Measurements from ENCODE around the gene SEPTIN1.
A peak's percentile ranks its signal among the peaks of the same experiment; 100 is the strongest.

The SEPTIN1 gene

DNA sequence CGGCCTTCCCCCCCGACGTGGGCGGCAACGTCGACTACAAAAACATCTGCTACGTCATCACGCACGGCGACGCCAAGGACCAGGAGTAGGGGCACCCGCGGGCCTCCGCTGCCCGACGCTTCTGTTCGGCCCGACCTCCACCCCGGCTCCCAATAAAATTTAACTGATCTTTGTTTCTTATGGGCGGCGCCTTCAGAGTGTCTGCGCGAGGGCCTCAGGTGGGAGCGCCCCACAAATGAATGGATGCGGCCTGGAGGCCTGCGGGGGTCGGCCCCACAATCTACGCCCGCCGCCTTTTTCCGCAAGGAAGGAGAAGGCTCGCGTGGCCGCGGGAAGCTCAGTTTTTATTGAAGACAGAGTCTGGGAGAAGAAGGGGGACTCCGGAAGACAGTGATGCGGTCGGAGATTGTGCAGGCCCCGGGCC, 4.5 kb downstream of the SEPTIN1 start:
- H3K36me3 ChIP-seq (replicated peaks), result no peaks in the 10 kb centered on the region
- in situ Hi-C loops (cut with HindIII; ENCODE audit: low pct_ligation_motif_present, low sequenced_read_pairs), result no loop called here
- H3K27me3 ChIP-seq (replicated peaks), result no peaks in the 10 kb centered on the region
- peak overlapping the region; percentile 97 for H3K27ac ChIP-seq
- H3K4me3 ChIP-seq (ENCODE audit: low read depth, low read length), result peak overlapping the region; percentile 57
- DNase-seq, result peak; percentile 82
- TF ChIP-seq, protein P1, sequence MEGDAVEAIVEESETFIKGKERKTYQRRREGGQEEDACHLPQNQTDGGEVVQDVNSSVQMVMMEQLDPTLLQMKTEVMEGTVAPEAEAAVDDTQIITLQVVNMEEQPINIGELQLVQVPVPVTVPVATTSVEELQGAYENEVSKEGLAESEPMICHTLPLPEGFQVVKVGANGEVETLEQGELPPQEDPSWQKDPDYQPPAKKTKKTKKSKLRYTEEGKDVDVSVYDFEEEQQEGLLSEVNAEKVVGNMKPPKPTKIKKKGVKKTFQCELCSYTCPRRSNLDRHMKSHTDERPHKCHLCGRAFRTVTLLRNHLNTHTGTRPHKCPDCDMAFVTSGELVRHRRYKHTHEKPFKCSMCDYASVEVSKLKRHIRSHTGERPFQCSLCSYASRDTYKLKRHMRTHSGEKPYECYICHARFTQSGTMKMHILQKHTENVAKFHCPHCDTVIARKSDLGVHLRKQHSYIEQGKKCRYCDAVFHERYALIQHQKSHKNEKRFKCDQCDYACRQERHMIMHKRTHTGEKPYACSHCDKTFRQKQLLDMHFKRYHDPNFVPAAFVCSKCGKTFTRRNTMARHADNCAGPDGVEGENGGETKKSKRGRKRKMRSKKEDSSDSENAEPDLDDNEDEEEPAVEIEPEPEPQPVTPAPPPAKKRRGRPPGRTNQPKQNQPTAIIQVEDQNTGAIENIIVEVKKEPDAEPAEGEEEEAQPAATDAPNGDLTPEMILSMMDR (IDR thresholded peaks at IDR 0.05; ENCODE audit: low read depth, low read length, missing control alignments), result no peak

DNA sequence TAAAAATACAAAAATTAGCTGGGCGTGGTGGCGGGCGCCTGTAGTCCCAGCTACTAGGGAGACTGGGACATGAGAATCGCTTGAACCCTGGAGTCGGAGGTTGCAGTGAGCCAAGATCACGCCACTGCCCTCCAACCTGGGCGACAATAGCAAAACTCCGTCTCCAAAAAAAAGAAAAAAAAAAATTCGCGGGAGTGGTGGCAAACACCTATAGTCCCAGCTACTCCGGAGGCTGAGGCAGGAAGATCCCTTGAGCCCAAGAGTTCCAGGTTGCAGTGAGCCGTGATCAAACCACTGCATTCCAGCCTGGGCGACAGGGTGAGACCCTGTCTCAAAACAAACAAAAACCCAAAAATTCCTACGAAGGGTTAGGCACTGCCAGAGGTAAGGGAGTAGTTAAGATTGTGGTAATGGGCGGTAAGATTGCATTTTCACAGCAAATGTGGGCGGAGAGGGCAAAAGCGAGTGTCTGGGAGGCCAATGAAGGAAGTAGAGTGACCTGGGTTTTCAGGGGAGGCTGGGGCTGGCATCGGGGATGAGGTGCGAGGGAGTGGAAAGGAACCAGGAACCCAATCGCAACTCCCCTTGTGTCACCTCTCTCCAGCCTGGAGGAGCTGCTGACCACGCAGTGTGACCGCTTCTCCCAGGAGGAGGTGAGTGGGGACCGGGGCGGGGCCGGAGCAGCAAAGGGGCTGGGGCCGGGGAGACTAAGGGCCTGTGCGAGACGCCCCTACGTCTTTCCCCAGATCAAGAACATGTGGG, 5.1 kb downstream of the SEPTIN1 start:
- TF ChIP-seq, protein P1 (IDR thresholded peaks at IDR 0.05; ENCODE audit: low read depth, low read length, missing control alignments), result no peak

DNA sequence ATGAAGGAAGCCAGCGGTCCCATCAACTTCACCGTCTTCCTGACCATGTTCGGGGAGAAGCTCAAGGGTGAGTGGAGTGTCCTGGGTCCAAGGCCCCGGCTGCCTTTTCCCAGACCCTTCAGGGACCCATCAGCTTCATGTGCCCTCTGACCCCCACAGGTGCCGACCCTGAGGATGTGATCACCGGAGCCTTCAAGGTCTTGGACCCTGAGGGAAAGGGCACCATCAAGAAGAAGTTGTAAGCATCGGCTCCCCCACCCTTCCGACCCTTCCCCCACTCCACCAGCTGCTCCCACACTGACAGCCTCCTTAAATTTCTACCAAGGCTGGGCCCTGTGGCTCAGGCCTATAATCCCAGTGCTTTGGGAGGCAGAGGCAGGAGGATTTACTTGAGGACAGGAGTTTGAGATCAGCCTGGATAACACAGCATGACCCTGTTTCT, 5.9 kb downstream of the SEPTIN1 start:
- TF ChIP-seq, protein P1 (IDR thresholded peaks at IDR 0.05; ENCODE audit: low read depth, low read length, missing control alignments), result no peak
- no peak for DNase-seq
- no peak overlapping the region for H3K4me3 ChIP-seq (ENCODE audit: low read depth, low read length)
- no peaks in the 10 kb centered on the region for H3K27me3 ChIP-seq (replicated peaks)
- H3K36me3 ChIP-seq (replicated peaks), result no peaks in the 10 kb centered on the region
- in situ Hi-C loops (cut with HindIII; ENCODE audit: low pct_ligation_motif_present, low sequenced_read_pairs), result no loop called here
- no peak overlapping the region for H3K27ac ChIP-seq

More for the DNA sequence above, 5.1 kb downstream of the SEPTIN1 start:
- peak overlapping the region; percentile 57 for H3K4me3 ChIP-seq (ENCODE audit: low read depth, low read length)
- H3K27me3 ChIP-seq (replicated peaks), result no peaks in the 10 kb centered on the region
- DNase-seq, result no peak
- H3K36me3 ChIP-seq (replicated peaks), result no peaks in the 10 kb centered on the region
- in situ Hi-C loops (cut with HindIII; ENCODE audit: low pct_ligation_motif_present, low sequenced_read_pairs), result no loop called here
- H3K27ac ChIP-seq, result peak overlapping the region; percentile 97

DNA sequence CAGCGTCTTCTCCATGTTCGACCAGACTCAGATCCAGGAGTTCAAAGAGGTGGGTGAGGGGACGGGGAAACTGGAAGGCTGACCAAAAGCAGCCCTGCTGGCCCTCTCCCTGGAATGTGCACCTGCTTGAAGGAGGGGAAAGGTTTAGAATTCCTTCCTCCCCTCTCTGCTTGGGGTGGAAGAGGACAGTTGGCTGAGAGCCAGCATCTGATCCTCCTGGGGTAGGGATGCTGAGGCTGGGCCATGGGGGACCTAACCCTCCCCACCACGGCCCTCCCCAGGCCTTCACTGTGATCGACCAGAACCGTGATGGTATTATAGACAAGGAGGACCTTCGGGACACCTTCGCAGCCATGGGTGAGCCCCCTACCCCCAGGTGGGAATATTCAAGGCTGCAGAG, 6.5 kb downstream of the SEPTIN1 start:
- TF ChIP-seq, protein P1 (IDR thresholded peaks at IDR 0.05; ENCODE audit: low read depth, low read length, missing control alignments), result no peak
- H3K36me3 ChIP-seq (replicated peaks), result no peaks in the 10 kb centered on the region
- in situ Hi-C loops (cut with HindIII; ENCODE audit: low pct_ligation_motif_present, low sequenced_read_pairs), result no loop called here
- no peak overlapping the region for H3K27ac ChIP-seq
- H3K4me3 ChIP-seq (ENCODE audit: low read depth, low read length), result no peak overlapping the region
- DNase-seq, result no peak
- no peaks in the 10 kb centered on the region for H3K27me3 ChIP-seq (replicated peaks)

DNA sequence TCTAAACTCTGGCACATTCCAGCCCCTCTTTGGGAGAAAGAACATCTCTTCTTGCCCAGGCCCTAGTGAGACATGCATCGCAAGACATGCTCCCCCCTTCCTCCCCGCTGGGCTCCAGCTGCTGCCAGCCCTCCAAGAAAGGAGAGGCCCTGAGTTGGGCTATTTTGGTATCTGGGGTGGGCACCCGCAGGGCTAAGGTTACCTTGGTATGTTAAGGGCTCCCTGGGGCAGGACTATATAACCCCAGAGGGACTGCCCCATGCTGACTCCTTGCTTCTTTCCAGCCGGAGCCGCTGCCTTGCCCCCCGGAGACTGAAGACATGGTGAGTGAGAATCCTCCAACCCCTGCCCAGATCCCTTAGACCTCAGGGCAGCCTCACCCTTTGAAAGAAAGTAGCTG, 7.8 kb downstream of the SEPTIN1 start, which contains the start of gene MYL11:
TSS of gene MYL11 (plus strand) at position 265 of the 400 bp plus-strand sequence. CDS start at position 321, 56 bp downstream.
- in situ Hi-C loops (cut with HindIII; ENCODE audit: low pct_ligation_motif_present, low sequenced_read_pairs), result no loop called here
- Histone ChIP-seq H3K36me3 (replicated peaks) (no peaks in the 10 kb centered on the region), H3K27me3 (replicated peaks) (no peaks in the 10 kb centered on the region), H3K27ac (no peak within 1 kb of the TSS), H3K4me3 (ENCODE audit: low read depth, low read length) (no peak within 1 kb of the TSS)
- TF ChIP-seq, protein P1 (IDR thresholded peaks at IDR 0.05; ENCODE audit: low read depth, low read length, missing control alignments), result no peak
- DNase-seq, result no peak

Data from brain microvascular endothelial cell (primary cell).